ENCODE data around the gene CYP2W1.
"Not testable (repeated sequence)": the region's sequence is repeated elsewhere in the genome, so short reads cannot be mapped to it uniquely, and the experiment has no call there.

Gene CYP2W1

DNA sequence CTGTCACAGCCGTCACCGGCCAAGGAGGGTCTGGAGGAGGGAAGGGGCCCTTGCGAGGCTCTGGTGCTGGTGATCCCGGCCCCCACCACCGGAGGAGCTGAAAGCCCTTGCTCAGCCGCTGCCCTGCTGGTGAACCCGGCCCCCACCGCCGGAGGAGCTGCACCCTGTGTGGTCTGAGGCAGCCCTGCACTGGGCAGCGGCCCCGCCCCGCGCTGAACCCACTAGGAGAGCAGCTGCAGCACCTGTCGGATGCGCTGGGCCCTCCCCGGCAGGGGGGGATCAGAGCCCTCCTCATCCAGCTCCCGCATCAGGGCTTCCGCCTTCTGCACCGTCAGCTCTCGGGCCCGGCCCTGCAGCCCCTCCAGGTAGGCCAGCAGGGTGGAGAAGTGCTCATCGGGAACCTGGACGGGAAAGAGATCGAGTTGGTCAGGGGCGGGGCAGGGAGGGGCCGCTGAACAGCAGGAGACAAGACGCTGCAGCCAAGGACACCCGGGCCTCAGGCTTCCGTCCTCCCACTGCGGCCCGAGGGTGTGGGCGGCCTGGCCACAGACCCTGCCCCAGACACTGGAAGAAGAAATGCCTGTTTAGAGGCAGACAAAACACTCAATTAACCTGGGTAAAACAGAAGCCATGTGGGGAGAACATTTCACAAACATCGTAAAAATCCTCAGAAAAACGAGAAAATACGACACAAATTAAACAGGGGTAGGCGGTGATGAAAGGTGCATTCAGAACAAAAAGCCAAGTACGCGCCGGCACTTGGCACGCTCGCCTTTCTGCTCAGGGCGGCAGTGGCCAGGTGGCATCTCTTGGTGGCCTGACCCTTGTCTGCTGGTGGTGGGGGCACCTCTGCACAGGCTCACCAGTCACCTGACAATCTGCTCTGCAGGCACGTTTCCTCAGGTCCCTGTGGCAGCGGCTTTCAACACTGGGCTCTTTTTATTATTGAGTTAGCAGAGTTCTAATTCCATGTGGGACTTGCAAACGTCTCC, 14.7 kb downstream of the CYP2W1 start:
- no peak for DNase-seq

- DNase-seq = no peak
Observed at GRCh38 chr7:999149-999879, 16.3 kb downstream of the CYP2W1 start.

DNA sequence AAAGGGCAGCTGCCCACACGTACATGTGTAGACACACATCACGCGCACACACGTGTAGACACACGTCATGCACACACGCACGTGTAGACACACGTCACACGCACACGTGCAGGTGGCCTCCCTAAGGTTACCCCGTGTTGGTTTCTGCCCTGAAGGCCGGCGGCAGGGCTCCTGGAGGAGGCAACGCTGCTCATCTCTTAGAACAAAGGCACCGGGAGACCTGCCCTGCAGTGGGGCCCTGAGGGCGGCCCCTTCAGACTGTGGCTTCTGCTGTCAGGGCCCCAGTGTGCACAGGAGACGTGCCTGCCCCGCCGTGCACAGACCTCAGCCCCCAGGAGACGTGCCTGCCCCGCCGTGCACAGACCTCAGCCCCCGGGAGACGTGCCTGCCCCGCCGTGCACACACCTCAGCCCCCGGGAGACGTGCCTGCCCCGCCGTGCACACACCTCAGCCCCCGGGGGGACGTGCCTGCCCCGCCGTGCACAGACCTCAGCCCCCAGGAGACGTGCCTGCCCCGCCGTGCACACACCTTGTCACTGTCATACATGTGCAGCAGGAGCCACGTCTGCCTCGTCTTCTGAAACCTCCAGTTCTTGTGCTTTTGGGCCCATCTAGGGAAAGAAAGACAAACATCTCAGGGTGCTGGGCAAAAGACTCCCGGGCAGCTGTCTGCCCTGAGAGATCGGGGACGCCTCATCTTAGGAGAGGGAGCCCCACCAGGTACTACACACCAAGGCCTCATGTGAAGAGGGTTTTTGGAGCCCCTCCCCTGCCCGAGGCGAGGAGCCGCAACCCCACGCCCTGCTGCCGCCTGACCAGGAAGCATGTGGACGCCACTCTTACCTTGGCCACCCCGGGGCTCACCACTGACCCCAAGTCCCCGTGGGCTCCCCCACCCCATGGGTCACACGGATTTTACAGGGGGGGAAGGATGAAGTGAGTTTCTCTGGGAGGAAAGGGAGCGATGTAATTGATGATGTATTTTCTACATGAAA, 17.3 kb downstream of the CYP2W1 start:
- DNase-seq = no peak

DNA sequence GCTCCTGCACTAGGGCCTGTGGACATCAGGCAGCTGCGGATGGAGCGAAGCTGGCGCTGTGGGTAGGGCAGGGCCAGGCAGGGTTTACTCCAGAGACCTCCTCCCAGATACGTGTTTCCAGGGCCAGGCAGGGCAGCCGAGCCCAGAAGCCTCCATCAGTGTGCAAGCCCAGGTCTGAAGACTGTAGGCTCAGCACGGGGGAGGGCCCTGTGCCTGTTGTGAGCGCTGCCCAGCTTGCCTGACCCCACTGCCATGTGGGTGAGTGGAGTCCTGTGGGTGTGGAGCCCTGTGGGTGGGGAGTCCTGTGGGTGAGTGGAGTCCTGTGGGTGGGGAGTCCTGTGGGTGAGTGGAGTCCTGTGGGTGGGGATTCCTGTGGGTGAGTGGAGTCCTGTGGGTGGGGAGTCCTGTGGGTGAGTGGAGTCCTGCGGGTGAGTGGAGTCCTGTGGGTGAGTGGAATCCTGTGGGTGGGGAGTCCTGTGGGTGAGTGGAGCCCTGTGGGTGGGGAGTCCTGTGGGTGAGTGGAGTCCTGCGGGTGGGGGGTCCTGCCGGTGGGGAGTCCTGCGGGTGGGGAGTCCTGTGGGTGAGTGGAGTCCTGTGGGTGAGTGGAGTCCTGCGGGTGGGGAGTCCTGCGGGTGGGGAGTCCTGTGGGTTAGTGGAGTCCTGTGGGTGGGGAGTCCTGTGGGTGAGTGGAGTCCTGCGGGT, 18.2 kb downstream of the CYP2W1 start:
- not testable (repeated sequence) for DNase-seq

- not testable (repeated sequence) for DNase-seq
Observed at GRCh38 chr7:1002026-1002425, 19.0 kb downstream of the CYP2W1 start.

DNA sequence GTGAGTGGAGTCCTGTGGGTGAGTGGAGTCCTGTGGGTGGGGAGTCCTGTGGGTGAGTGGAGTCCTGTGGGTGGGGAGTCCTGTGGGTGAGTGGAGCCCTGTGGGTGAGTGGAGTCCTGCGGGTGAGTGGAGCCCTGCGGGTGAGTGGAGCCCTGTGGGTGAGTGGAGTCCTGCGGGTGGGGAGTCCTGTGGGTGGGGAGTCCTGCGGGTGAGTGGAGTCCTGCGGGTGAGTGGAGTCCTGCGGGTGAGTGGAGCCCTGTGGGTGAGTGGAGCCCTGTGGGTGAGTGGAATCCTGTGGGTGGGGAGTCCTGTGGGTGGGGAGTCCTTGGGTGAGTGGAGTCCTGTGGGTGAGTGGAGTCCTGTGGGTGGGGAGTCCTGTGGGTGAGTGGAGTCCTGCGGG, 19.5 kb downstream of the CYP2W1 start:
- DNase-seq = not testable (repeated sequence)

DNA sequence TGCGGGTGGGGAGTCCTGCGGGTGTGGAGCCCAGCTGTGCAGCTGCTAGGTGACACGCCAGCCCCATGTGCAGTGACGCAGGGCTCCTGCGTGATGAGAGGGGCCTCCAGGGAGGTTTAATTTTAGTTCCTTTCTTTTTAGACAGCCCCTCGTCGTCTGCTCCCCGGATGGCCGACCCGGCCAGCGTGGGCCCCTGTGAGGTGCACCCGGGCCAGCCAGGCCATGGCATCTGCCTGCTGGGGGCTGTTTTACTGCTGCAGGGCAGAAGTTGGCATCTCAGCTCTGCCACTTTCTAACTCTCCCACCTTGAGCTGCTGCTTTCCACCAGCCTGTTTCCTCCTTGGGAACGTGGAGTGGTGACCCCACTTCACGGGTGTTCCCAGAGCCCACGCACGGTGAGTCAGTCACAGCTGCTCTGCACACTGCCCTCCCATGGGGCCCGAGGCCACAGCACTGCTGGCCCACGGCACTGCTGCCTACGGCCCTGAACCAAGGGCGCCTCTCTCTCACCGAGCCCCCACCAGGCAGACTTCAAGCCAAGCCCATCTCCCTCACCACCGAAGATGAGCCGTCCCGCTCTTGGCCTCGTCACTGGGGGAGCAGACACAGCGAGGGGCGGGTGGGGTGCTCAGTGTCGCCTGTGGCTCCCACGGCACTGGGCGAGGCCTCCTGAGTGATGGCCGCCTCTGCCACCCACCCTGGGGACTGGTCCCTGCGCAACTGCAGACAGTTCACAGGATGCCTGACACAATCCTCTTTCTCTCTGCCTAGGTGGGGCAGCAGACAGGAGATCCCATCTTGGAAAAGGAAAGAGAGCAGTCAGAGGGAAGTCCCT, 21.3 kb downstream of the CYP2W1 start:
- DNase-seq = no peak

GRCh38 chr7:1005303-1005702, 22.3 kb downstream of the CYP2W1 start:
- DNase-seq = no peak

- no peak for DNase-seq
Observed at GRCh38 chr7:1007901-1008300, 24.9 kb downstream of the CYP2W1 start.

GRCh38 chr7:1008733-1009363, 25.9 kb downstream of the CYP2W1 start:
- DNase-seq = no peak

GRCh38 chr7:1009747-1010146, 26.8 kb downstream of the CYP2W1 start:
- no peak for DNase-seq

DNA sequence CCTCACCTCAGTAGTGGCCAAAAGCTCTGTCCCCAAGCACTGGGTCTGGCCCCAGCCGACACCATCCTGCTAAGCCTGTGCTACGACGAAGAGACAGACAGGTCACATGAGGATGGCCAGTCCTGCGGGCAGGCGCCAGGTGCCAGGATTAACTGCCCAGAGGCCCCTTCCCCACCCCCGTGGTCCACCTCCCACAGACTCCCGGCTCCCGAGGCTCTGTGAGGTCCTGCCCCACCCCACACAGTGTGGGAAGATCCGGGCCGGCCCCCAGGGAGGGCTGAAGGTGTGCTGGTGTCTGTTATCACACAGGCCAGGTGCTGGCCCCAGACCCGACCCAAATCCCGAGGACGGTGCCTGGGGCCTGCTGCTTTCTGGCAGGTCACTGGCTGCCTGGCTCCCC, 27.2 kb downstream of the CYP2W1 start:
- DNase-seq = no peak

- DNase-seq = no peak
Observed at GRCh38 chr7:1011297-1012003, 28.5 kb downstream of the CYP2W1 start.

GRCh38 chr7:1012004-1012715, 29.2 kb downstream of the CYP2W1 start:
- DNase-seq = no peak

DNA sequence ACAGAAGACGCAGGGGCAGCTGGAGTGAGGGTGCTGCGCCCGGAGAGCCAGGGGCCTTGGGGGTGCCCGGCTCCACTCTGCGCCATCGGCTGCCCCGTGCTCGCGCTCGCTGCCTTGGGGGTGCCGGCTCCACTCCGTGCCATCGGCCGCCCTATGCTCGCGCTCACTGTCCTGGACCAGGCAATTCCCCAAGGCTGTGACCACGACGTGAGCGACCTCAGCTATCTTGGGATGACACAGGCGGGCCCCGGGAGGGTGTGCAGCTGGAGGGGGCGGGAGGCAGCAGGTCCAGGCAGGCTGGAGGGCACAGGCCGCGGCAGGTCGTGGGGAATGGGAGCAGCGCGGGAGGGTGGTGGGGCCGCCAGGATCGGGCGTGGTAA, 29.7 kb downstream of the CYP2W1 start:
- DNase-seq = no peak

DNA sequence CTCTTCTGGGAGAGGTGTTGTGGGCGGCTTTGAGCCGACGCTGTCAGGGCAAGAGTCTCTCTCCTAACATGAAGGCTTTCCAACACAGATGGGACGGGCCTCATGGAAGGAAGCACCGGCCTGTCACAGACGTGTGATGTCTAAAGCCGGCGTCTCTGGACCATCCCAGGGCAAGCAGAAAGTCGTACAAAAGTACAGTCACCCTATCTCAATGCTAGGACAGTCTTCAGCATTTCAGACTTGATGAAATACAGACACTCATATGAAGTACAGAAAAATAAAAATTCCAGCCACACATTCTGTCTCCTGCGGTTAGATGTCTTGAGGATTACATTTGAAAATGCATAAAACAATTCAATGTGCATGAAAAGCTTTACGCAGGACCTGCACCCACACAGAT, 30.6 kb downstream of the CYP2W1 start:
- no peak for DNase-seq

GRCh38 chr7:1014681-1015080, 31.7 kb downstream of the CYP2W1 start:
- no peak for DNase-seq

GRCh38 chr7:1015196-1016121, 32.5 kb downstream of the CYP2W1 start:
- DNase-seq = no peak
